ENCODE measurements around the gene PI4KB.
"Not testable (repeated sequence)": the region's sequence is repeated elsewhere in the genome, so short reads cannot be mapped to it uniquely, and the experiment has no call there.

The PI4KB gene

GRCh38 chr1:151287341-151287699 lies 39.9 kb downstream of the PI4KB start:
- H3K9me3 Mint-ChIP-seq: no peaks in the 10 kb centered on the region
- H3K27me3 Mint-ChIP-seq: no peaks in the 10 kb centered on the region
- H3K4me3 Mint-ChIP-seq: no peak overlapping the region
- CTCF ChIA-PET: interaction anchor here (0.7 kb wide), 1 partner anchor 131 kb away, joined by 3 read pairs; the partner anchor contains the start of gene TNFAIP8L2
- no peak for DNase-seq
- H3K36me3 Mint-ChIP-seq: peaks cover 41% of the 10 kb centered on the region
- peaks cover 22% of the 10 kb centered on the region for H3K4me1 Mint-ChIP-seq
- H3K27ac Mint-ChIP-seq: no peak overlapping the region

DNA sequence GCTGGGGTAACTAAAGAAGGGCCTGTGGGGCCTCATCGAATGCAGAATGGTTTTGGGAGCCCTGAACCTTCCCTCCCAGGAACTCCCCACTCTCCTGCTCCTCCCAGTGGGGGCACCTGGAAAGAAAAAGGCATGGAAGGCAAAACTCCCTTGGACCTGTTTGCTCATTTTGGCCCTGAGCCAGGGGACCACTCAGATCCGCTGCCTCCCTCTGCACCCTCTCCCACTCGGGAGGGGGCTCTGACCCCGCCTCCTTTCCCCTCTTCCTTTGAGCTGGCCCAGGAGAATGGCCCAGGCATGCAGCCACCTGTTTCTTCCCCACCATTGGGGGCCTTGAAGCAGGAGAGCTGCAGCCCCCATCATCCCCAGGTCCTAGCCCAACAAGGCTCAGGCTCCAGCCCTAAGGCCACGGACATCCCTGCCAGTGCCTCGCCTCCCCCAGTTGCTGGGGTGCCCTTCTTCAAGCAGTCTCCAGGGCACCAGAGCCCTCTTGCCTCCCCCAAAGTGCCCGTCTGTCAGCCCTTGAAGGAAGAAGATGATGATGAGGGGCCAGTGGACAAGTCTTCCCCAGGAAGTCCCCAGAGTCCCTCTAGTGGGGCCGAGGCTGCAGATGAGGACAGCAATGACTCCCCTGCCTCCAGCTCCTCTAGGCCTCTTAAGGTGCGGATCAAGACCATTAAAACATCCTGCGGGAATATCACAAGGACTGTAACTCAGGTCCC lies 40.4 kb downstream of the PI4KB start:
- CTCF ChIA-PET: interaction anchor here (1.3 kb wide), 1 partner anchor 14 kb away, joined by 3 read pairs; no protein-coding TSS in a partner anchor
- Mint-ChIP-seq H3K27me3 (peaks cover 4% of the 10 kb centered on the region), H3K4me1 (peaks cover 22% of the 10 kb centered on the region), H3K27ac (no peak overlapping the region), H3K9me3 (no peaks in the 10 kb centered on the region), H3K36me3 (peaks cover 41% of the 10 kb centered on the region), H3K4me3 (no peak overlapping the region)
- no peak for DNase-seq

DNA sequence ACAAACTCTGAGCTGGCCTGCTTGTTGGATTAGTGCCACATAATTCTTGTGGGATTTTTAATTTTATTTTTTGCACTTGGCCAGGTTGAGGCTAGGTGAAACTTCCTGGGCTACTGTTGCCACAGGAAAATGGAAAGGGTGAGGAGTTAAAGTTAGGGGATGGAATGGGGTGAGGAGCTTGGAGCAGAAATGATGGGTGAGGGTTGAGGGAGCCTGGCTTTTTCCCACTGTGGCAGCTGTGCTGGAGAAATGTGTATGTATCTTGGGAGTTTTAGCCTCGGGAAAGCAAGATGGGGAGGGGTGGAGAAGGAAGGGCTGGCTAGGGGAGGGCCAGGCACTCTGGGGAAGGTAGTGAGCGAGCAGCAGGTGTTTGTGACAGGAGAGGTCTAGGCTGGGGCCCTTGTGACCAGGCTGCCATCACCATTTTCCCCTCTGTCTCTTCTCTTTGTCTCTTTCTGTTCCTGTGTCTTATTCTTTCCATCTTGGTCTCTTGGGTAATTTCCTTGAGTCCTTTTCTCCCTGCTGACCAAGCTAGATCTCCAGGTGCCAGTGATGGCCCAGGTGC lies 43.1 kb downstream of the PI4KB start:
- Mint-ChIP-seq H3K4me3 (peak overlapping the region; percentile 98), H3K27ac (peak overlapping the region; percentile 62), H3K27me3 (peaks cover 4% of the 10 kb centered on the region), H3K4me1 (peaks cover 26% of the 10 kb centered on the region), H3K36me3 (peaks cover 30% of the 10 kb centered on the region), H3K9me3 (no peaks in the 10 kb centered on the region)
- DNase-seq: no peak
- CTCF ChIA-PET: interaction anchor here (1.5 to 1.8 kb wide), 2 partner anchors 17 to 57 kb away, joined by 7 to 9 read pairs; no protein-coding TSS in a partner anchor

GRCh38 chr1:151282883-151283725 lies 44.1 kb downstream of the PI4KB start:
- Mint-ChIP-seq H3K27me3 (peaks cover 4% of the 10 kb centered on the region), H3K4me3 (peak overlapping the region; percentile 98), H3K9me3 (no peaks in the 10 kb centered on the region), H3K36me3 (peaks cover 21% of the 10 kb centered on the region), H3K27ac (peak overlapping the region; percentile 89), H3K4me1 (peaks cover 22% of the 10 kb centered on the region)
- CTCF ChIA-PET: interaction anchor here (1.0 to 1.8 kb wide), 3 partner anchors 9 to 58 kb away, joined by 3 to 9 read pairs (median 7); no protein-coding TSS in a partner anchor
- peak; percentile 53 for DNase-seq

DNA sequence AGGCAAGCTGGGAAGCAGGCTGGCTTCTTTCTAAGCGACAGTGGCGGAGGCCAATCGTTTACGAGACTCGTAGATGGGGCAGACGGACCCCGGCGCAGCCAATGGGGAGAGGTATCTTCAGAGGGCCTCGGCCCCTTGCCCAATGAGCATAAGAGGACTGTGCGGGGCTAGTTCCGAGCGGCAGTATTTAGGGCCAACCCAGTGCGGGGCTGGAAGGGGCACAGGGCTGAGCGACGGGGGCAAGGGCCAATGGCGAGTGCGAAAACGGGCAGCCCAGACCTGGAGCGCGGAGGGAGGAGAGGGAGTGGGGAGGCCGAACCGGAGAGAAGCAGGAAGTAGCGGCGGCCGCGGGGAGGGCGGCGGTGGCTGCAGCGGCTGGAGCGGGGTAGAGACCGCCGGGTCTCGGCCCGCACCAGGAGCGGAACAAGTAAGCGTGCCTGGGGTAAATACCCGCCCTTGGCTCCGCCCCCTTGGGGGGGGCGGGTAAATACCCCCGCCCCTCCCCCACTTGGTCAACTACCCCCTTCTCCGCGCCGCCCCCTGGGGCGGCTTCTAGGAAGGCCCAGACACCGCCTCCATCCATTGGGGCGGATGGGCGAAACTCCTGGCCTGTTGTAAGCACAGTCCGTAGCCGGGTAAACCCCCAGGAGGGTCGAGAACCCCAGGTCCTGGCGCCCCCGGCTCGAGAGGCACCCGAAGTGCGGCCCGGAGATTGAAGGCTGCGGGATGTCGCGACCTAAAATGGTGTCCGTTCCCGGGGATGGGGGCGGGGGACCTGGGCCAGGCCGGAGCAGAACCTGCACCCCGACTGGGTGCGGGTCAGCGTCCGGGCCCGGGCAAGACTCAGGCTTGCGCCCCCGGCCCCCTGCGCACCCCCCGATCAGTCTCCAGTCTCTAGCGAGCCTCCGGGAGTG lies 45.0 kb downstream of the PI4KB start, which contains the start of gene ZNF687:
ZNF687 (plus strand) TSS at position 331 of the 914 bp plus-strand sequence. CDS start 3,993 bp downstream, outside the sequence.
- Mint-ChIP-seq H3K36me3 (peaks cover 20% of the 10 kb centered on the region), H3K4me3 (peak within 1 kb of the TSS; percentile 98), H3K4me1 (peaks cover 22% of the 10 kb centered on the region), H3K9me3 (no peaks in the 10 kb centered on the region), H3K27me3 (peaks cover 4% of the 10 kb centered on the region), H3K27ac (peak within 1 kb of the TSS; percentile 99)
- CTCF ChIA-PET: interaction anchor here (1.0 to 1.8 kb wide), 8 partner anchors 16 to 136 kb away, joined by 3 to 7 read pairs (median 4); partner anchors contain the start of gene PSMD4
- peak; percentile 99 for DNase-seq

- Mint-ChIP-seq H3K9me3 (no peaks in the 10 kb centered on the region), H3K36me3 (peaks cover 15% of the 10 kb centered on the region)
Measured at GRCh38 chr1:151281225-151281968, 45.8 kb downstream of the PI4KB start.

DNA sequence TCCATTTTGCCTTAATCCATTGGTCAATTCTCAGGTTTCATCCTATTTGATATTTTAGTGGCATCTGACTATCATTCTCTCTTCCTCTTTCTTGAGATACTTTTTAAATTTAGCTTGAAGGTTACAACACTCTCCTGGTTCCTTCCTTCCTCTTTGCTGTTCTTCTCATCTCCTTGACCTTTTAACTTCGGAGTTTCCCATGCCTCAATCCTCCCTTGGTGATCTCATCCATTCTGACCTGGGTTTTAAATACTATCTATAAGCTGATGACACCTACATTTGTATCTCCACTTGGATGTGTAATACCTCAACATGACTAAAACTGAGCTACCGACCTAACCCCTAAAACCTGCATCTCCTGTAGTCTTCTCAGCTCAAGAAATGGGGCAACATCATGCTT lies 50.0 kb downstream of the PI4KB start:
- CTCF ChIA-PET: interaction anchor here (1.2 kb wide), 1 partner anchor 63 kb away, joined by 4 read pairs; no protein-coding TSS in a partner anchor

More at GRCh38 chr1:151281225-151281968, 45.8 kb downstream of the PI4KB start:
- Mint-ChIP-seq H3K4me3 (peak overlapping the region; percentile 98), H3K27me3 (peaks cover 4% of the 10 kb centered on the region), H3K4me1 (peaks cover 22% of the 10 kb centered on the region), H3K27ac (peak overlapping the region; percentile 99)
- CTCF ChIA-PET: interaction anchor here (1.0 to 1.6 kb wide), 11 partner anchors 9 to 248 kb away, joined by 3 to 7 read pairs (median 4); partner anchors contain the start of gene PSMD4
- peak; percentile 94 for DNase-seq

DNA sequence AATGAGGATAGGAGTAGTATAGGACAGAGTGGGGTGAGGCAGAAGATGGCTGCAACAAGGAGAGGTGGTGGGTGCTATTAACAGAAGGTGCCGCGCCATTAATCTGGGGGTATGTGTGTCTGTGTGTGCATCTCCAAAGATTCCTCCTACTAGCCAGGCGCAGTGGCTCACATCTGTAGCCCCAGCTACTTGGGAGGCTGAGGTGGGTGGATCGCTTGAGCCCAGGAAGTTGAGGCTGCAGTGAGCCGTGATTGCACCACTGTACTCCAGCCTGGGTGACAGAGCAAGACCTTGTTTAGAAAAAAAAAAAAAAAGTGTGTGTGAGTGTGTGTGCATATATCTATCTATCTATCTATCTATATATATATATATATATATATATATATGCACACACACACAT lies 51.9 kb downstream of the PI4KB start:
- DNase-seq, CTCF ChIA-PET, H3K27me3 Mint-ChIP-seq, H3K4me1 Mint-ChIP-seq, H3K27ac Mint-ChIP-seq, H3K4me3 Mint-ChIP-seq, H3K9me3 Mint-ChIP-seq, H3K36me3 Mint-ChIP-seq: not testable (repeated sequence)

More for the DNA sequence above, 50.0 kb downstream of the PI4KB start:
- peaks cover 7% of the 10 kb centered on the region for H3K4me1 Mint-ChIP-seq
- H3K27ac Mint-ChIP-seq: no peak overlapping the region
- H3K27me3 Mint-ChIP-seq: peaks cover 4% of the 10 kb centered on the region
- H3K4me3 Mint-ChIP-seq: no peak overlapping the region
- no peaks in the 10 kb centered on the region for H3K9me3 Mint-ChIP-seq
- H3K36me3 Mint-ChIP-seq: peaks cover 7% of the 10 kb centered on the region
- DNase-seq: no peak

- no peak for DNase-seq
Measured at GRCh38 chr1:151273924-151274466, 53.2 kb downstream of the PI4KB start.

GRCh38 chr1:151267760-151268159 lies 59.5 kb downstream of the PI4KB start:
- Mint-ChIP-seq H3K27ac (peak overlapping the region; percentile 71), H3K27me3 (no peaks in the 10 kb centered on the region), H3K9me3 (no peaks in the 10 kb centered on the region), H3K36me3 (peaks cover 46% of the 10 kb centered on the region), H3K4me3 (no peak overlapping the region), H3K4me1 (no peaks in the 10 kb centered on the region)
- CTCF ChIA-PET: interaction anchor here (1.8 kb wide), 1 partner anchor 16 kb away, joined by 7 read pairs; no protein-coding TSS in a partner anchor
- no peak for DNase-seq

More at GRCh38 chr1:151273924-151274466, 53.2 kb downstream of the PI4KB start:
- Mint-ChIP-seq H3K9me3 (no peaks in the 10 kb centered on the region), H3K27me3 (no peaks in the 10 kb centered on the region), H3K4me3 (no peak overlapping the region), H3K36me3 (peaks cover 9% of the 10 kb centered on the region), H3K27ac (no peak overlapping the region), H3K4me1 (peaks cover 2% of the 10 kb centered on the region)
- CTCF ChIA-PET: no interaction called here

GRCh38 chr1:151266821-151267220 lies 60.4 kb downstream of the PI4KB start:
- no peak overlapping the region for H3K27ac Mint-ChIP-seq
- no peaks in the 10 kb centered on the region for H3K27me3 Mint-ChIP-seq
- DNase-seq: no peak
- CTCF ChIA-PET: interaction anchor here (1.8 kb wide), 1 partner anchor 15 kb away, joined by 7 read pairs; no protein-coding TSS in a partner anchor
- H3K4me1 Mint-ChIP-seq: no peaks in the 10 kb centered on the region
- H3K4me3 Mint-ChIP-seq: no peak overlapping the region
- peaks cover 47% of the 10 kb centered on the region for H3K36me3 Mint-ChIP-seq
- no peaks in the 10 kb centered on the region for H3K9me3 Mint-ChIP-seq

- Mint-ChIP-seq H3K27me3 (no peaks in the 10 kb centered on the region), H3K4me1 (no peaks in the 10 kb centered on the region), H3K36me3 (peaks cover 49% of the 10 kb centered on the region), H3K27ac (no peak overlapping the region), H3K9me3 (no peaks in the 10 kb centered on the region), H3K4me3 (no peak overlapping the region)
- CTCF ChIA-PET: interaction anchor here (1.8 kb wide), 1 partner anchor 14 kb away, joined by 7 read pairs; no protein-coding TSS in a partner anchor
- DNase-seq: no peak
Measured at GRCh38 chr1:151266315-151266714, 60.9 kb downstream of the PI4KB start.

Measured in activated naive CD4-positive, alpha-beta T cell treated with anti-CD3 and anti-CD28 coated beads, Interleukin-2, amount 10 ng/mL, durations not matched to agents 7 days and 5 days (primary cell).